OCI-LY3 (cell line): Measurements from ENCODE around the gene NAA60.

ENCODE experiments used
- EZH2phosphoT487 ChIP-seq: fragments of 200-600 bp; shearing (Covaris generic); IDR thresholded peaks from 2 replicates; pipeline ENCODE4 v1.6.1; 2018; ENCODE audit warnings: antibody characterized with exemption, mixed run types, low read depth
- TF ChIP-seq, protein P1 (sequence below): fragments of 200-600, 300-600 bp; sonication (generic); IDR thresholded peaks from 2 replicates; pipeline ENCODE4 v1.5.1; 2014; ENCODE audit warnings: antibody characterized with exemption, low read length, low read depth

DNA sequence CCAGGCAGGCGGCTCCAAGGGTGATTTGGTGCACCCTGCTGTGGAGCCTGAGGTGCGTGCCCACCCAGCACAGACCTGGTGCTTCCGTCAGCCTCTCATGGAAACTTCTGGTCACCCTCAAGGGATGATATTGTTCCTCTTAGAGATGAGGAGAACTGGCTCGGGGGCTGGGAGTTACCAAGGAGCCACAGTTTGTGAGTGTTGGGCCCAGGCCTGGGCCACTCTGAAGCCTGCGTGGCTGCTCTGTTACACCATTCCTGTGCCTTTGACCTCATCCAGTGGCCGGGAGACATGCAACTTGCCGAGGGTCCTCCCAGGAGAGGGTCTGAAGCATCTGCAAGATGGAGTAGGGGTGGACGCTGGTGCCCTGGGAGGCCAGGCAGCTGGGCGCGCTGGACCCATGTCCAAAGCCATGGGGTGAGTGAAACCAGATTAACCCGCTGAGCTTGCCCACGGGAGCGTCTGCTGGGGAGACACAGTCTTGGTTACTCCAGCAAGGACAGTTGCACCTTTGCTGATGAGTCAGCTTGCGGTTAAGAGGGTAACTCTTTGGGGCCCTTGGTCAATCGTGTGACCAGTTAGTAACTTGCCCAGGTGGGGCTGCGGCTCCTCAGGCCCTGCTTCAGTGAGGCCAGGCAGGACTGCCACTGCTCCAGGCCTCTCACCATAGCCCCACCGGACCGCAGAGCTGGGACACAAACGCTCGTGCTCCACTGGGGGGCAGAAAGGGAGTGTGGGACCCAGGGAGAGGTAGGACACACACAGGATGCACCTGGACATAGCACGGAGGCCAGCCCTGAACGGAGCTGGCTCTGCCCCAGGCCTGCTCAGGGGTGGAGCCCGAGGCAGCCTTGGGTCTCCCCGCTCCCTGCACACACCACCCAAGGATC lies 44.3 kb downstream of the NAA60 start:
- TF ChIP-seq, protein P1, sequence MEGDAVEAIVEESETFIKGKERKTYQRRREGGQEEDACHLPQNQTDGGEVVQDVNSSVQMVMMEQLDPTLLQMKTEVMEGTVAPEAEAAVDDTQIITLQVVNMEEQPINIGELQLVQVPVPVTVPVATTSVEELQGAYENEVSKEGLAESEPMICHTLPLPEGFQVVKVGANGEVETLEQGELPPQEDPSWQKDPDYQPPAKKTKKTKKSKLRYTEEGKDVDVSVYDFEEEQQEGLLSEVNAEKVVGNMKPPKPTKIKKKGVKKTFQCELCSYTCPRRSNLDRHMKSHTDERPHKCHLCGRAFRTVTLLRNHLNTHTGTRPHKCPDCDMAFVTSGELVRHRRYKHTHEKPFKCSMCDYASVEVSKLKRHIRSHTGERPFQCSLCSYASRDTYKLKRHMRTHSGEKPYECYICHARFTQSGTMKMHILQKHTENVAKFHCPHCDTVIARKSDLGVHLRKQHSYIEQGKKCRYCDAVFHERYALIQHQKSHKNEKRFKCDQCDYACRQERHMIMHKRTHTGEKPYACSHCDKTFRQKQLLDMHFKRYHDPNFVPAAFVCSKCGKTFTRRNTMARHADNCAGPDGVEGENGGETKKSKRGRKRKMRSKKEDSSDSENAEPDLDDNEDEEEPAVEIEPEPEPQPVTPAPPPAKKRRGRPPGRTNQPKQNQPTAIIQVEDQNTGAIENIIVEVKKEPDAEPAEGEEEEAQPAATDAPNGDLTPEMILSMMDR, result no peak
- no peak for TF ChIP-seq EZH2phosphoT487
